COLO668 (cell line): ENCODE data around the gene CCNJL.
"Not testable (repeated sequence)": the region's sequence is repeated elsewhere in the genome, so short reads cannot be mapped to it uniquely, and the experiment has no call there.

ENCODE experiments used
- DNase-seq: peaks from one replicate; lab custom pipeline; 2025; ENCODE audit not compliant: unreplicated experiment; lab: John Stamatoyannopoulos, UW

The CCNJL gene, protein sequence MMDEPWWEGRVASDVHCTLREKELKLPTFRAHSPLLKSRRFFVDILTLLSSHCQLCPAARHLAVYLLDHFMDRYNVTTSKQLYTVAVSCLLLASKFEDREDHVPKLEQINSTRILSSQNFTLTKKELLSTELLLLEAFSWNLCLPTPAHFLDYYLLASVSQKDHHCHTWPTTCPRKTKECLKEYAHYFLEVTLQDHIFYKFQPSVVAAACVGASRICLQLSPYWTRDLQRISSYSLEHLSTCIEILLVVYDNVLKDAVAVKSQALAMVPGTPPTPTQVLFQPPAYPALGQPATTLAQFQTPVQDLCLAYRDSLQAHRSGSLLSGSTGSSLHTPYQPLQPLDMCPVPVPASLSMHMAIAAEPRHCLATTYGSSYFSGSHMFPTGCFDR

DNA sequence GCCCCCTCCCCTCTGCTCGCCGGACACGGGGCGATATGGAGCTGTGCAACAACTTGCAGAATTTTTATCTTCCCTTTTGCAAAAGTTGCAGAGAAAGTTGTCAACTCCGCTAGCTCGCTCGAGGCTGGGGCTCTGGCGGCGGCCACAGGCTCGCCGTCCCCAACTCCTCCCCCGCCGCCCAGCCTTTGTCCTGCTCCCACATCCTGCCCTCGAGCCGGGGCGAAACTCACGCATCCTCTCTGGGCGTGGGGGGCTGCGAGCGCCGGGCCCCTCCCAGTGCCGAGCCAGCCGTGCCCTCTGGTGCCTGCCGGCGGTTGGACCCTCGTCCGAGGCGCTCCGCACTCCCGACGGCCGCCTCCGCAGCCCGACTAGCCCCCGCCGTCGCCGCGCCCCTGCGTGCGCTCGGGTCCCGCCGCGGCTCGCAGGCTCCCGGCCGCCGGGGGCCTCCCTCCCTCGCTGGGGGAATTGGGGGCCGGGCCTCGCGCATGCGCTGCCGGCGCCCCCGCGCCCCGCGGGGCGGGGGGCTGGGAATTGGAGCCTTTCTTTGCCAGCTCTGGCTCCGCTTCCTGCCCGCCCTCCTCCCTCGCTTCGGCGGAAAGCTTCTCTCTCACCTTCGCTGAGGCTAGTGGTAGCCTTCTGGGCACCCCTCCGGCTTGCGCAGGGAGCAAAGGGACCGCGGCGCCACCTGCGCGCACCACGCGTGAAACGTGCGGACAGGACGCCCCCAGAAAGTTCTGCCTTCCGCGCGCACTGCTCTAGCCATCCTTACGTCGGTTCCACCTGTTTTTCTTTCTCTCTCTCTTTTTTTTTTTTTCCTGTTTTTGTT is at the start of gene CCNJL:
TSS of gene CCNJL (minus strand) at position 431 of the 826 bp plus-strand sequence. CDS start 641 bp downstream, outside the sequence.
- DNase-seq = peak; percentile 69

DNA sequence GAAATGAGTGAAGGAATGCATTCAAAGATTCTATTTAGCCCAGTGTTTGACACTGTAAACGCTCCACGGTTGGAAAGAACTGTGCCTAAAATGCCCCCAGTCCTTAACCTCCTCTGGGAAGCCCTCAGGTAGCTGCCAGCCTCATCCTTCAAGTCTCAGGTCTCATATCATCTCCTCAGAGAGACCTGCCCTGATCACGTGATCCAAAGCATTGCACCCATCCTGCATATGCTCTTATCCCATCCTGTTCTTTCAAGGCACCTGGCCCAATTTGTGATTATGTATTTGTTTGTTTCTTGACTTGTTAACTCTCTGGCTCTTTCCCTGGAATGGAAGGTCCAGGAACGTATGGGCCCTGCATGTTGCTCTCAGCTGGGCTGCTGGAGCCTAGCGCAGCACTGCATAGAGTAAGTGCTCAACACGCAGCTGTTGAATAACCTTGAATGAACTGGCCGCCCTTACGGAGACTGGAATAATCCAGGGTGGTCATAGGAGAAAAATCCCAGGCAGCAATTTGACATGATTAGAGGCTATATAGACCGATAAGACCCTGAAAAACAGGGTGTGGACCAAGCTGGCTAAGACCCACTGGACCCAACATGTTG is 49.4 kb upstream of the CCNJL start:
- no peak for DNase-seq

GRCh38 chr5:160360310-160360709 is 47.9 kb upstream of the CCNJL start:
- DNase-seq = no peak

- DNase-seq = no peak
Measured at GRCh38 chr5:160359816-160360215, 47.5 kb upstream of the CCNJL start.

- DNase-seq = no peak
Measured at GRCh38 chr5:160359242-160359641, 46.9 kb upstream of the CCNJL start.

- no peak for DNase-seq
Measured at GRCh38 chr5:160357861-160358411, 45.6 kb upstream of the CCNJL start.

DNA sequence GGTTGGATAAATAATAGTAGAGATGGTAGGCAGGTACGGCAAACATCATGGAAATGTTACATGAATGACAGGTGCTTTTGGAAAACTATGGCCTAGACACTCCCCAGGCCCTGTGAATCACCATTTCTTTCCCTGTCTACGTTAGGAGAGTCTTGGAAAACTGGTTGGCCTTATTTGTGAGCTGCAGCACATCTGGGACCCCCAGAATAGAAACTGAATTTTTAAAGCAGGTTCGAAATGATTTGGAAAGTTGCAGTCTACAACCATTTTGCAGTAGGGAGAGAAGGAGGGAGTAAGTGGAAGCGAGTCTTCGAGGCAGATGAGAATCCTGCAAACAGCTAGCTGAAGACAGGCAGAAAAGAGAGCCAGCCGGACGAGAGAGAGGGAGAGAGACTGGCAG is 45.0 kb upstream of the CCNJL start:
- no peak for DNase-seq

DNA sequence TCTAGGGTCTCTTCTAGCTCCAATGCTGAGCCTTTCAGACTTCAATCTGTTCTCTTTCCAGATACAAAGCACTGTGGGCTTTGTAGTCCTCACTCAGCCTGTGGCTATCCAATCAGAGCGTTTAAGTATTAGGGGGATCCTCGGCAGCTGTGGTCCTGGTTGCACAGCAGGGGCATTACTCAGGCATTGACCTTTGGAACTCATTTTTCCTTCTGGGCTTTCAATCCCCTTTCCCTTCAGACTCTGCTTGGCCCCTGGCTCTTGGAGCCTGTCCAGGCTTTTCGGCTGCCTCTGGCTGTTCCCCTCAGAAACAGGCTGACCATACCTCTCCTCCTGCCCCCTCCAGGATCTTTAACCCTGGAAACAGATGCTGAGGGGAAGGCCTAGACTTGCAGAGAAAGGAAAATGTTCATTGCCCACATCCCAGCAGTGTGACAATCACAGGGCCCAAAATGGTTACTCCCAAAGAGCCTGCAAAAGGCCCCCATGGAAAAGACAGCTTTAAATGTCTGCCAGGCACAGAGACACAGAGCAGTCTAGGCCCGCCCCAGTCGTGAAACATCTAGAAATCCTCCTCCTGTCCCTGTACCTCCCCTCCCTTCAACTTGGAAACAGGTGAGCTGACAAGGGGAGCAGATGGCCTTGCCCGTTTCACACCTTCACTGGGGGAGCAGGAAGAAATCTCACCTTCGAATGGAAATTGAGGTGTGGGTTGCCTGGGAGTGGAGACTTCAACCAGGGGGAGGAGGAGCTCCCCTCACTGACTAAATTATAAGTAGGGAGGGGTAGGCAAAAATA is 44.4 kb upstream of the CCNJL start:
- DNase-seq = no peak

GRCh38 chr5:160354666-160355065 is 42.3 kb upstream of the CCNJL start:
- no peak for DNase-seq

DNA sequence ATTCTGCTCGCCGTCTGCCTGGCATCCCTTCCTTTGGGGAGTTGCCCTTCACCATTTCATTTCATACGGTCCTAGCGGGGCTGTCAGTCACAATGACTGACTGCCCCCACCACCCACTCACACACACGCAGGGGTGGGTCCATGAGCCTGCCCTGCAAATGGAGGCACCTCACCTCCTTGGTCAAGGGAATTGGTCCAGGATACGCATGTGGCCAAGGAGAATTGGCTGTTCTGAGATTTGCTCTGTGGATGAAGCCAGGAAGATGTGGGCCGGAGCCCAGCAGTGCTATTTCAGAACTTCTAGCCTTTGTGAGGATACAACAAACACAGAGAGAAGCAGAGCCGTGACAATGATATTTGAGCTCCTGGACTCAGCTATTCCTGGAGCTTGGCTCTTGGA is 41.0 kb upstream of the CCNJL start:
- DNase-seq = no peak

GRCh38 chr5:160352308-160352707 is 39.9 kb upstream of the CCNJL start:
- DNase-seq = no peak

- no peak for DNase-seq
Measured at GRCh38 chr5:160349935-160350303, 37.6 kb upstream of the CCNJL start.

GRCh38 chr5:160349249-160349934 is 37.0 kb upstream of the CCNJL start:
- DNase-seq = no peak

GRCh38 chr5:160348080-160348479 is 35.7 kb upstream of the CCNJL start:
- DNase-seq = no peak

DNA sequence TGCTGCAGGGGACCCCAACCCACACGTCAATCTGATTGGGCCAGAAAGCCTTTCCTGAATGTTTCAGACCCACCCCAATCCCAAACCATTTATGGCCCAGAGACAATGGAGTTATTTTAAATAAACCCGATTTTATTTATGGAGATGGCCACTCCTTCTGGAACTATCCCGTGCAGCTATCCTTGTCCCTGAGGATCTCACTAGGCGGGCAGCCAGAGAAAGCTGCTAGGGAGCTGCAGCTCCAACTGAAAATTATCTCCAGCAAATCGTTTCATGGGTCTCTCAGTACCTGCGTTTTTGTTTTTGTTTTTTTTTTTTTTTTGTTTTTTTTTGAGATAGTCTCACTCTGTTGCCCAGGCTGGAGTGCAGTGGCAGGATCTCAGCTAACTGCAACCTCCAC is 35.1 kb upstream of the CCNJL start:
- no peak for DNase-seq

DNA sequence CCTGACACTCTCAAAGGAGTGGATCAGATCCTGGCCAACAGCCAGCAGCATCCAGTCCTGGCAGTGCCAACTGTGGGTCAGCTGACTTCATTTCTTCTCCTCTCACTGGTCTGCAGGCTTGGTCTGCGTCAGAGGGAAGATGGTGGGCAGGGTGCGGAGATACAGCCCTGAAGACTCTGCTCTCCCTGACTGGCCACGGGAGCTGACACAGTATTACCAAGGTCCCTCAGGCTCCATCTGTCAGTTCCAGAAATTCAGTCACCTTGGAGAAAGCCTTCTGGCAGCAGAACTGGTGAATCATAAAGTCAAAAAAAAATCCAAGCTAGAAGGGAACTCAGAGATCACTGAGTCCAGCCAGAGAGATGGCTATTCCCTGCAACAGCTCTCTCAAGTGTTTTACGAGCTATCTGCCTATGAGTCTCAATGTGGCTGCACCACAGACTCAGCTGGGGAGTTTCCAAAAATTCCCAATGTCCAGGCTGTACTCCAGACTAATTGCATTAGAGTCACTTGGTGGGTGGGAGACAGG is 30.1 kb upstream of the CCNJL start:
- no peak for DNase-seq

DNA sequence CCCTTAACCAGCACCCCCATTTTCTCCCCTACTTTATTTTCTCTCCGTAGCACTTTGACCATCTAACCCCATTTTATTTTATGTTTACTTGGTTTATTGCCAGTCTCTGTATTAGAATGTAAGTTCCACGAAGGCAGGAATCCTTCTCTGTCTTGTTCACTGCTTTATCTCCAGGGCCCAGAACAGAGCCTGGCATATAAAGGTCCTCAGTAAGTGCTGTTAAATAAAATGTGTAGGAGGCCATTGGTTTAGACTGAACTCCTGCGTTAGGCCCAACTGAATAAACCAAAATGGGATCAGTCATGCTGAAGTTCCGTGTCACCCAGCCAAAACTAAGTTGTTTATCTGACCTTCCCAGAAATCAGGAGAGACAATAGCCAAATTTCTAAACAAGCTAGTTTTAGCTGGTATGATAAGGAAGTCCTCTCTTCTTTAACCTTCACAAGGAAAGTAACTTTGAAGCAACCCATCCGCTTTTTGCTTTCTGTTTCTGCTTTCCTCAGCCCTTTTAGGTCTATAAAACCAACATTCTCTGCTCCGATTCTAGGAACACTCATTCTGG is 29.0 kb upstream of the CCNJL start:
- no peak for DNase-seq

- DNase-seq = not testable (repeated sequence)
Measured at GRCh38 chr5:160340513-160340912, 28.1 kb upstream of the CCNJL start.

GRCh38 chr5:160339406-160340130 is 27.2 kb upstream of the CCNJL start:
- DNase-seq = no peak
